Choroid plexus epithelial cell (primary cell): Measurements from ENCODE around the gene FSD2.

Experiments
- DNase-seq: peaks from one replicate; pipeline ENCODE4 v3.0.0-alpha.2; 2010; ENCODE audit warnings: low read depth
- H3K4me3 ChIP-seq: 2 replicates; pipeline ENCODE4 v1.5.1; 2011; ENCODE audit warnings: low read depth, mild to moderate bottlenecking, control low read depth, low read length, moderate library complexity
- CTCF ChIP-seq: conservative IDR thresholded peaks from 2 replicates; pipeline ENCODE4 v1.5.1; 2011; ENCODE audit warnings: low read depth, mild to moderate bottlenecking, control low read depth, inconsistent platforms, low read length, moderate library complexity

FSD2 gene

GRCh38 chr15:82742134-82742533, 63.7 kb downstream of the FSD2 start:
- TF ChIP-seq CTCF: no peak
- H3K4me3 ChIP-seq: no peak overlapping the region
- DNase-seq: peak; percentile 7

- TF ChIP-seq CTCF: no peak
- H3K4me3 ChIP-seq: no peak overlapping the region
- DNase-seq: peak; percentile 41
Measured at GRCh38 chr15:82739086-82739485, 66.8 kb downstream of the FSD2 start.

- no peak for TF ChIP-seq CTCF
- no peak overlapping the region for H3K4me3 ChIP-seq
- peak; percentile 8 for DNase-seq
Measured at GRCh38 chr15:82737975-82738374, 67.9 kb downstream of the FSD2 start.

GRCh38 chr15:82731527-82731926, 74.3 kb downstream of the FSD2 start:
- TF ChIP-seq CTCF: no peak
- DNase-seq: no peak
- no peak overlapping the region for H3K4me3 ChIP-seq

- DNase-seq: no peak
- H3K4me3 ChIP-seq: no peak overlapping the region
- no peak for TF ChIP-seq CTCF
Measured at GRCh38 chr15:82730022-82730530, 75.8 kb downstream of the FSD2 start.

GRCh38 chr15:82726816-82727215, 79.1 kb downstream of the FSD2 start:
- no peak overlapping the region for H3K4me3 ChIP-seq
- DNase-seq: no peak
- no peak for TF ChIP-seq CTCF

- DNase-seq: no peak
- no peak for TF ChIP-seq CTCF
- no peak overlapping the region for H3K4me3 ChIP-seq
Measured at GRCh38 chr15:82715003-82715402, 90.9 kb downstream of the FSD2 start.
